ENCODE results near the gene CDH13. TPM values are rescaled to one million over a fixed set of nuclear protein-coding genes. Genes with fewer than 3 reads are reported as not detected.

The CDH13 gene
- total RNA-seq, 4 donors from 2014 or later = 12.5 to 35.9 (median 22.1) TPM

GRCh38 chr16:83774066-83774465 is 1147.3 kb downstream of the CDH13 start:
- ATAC-seq (ENCODE audit: low FRiP score) (no peak), DNase-seq (ENCODE audit: low spot score) (no peak)
- TF ChIP-seq, protein P1, sequence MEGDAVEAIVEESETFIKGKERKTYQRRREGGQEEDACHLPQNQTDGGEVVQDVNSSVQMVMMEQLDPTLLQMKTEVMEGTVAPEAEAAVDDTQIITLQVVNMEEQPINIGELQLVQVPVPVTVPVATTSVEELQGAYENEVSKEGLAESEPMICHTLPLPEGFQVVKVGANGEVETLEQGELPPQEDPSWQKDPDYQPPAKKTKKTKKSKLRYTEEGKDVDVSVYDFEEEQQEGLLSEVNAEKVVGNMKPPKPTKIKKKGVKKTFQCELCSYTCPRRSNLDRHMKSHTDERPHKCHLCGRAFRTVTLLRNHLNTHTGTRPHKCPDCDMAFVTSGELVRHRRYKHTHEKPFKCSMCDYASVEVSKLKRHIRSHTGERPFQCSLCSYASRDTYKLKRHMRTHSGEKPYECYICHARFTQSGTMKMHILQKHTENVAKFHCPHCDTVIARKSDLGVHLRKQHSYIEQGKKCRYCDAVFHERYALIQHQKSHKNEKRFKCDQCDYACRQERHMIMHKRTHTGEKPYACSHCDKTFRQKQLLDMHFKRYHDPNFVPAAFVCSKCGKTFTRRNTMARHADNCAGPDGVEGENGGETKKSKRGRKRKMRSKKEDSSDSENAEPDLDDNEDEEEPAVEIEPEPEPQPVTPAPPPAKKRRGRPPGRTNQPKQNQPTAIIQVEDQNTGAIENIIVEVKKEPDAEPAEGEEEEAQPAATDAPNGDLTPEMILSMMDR (IDR thresholded peaks at IDR 0.05) = no peak

GRCh38 chr16:83776944-83777343 is 1150.2 kb downstream of the CDH13 start:
- ATAC-seq (ENCODE audit: low FRiP score) (no peak), DNase-seq (ENCODE audit: low spot score) (no peak)
- TF ChIP-seq, protein P1 (IDR thresholded peaks at IDR 0.05) = no peak

- DNase-seq (ENCODE audit: low spot score) = no peak
- TF ChIP-seq, protein P1 (IDR thresholded peaks at IDR 0.05) = no peak
- no peak for ATAC-seq (ENCODE audit: low FRiP score)
Observed at GRCh38 chr16:83779886-83780285, 1153.1 kb downstream of the CDH13 start.

GRCh38 chr16:83785455-83785854 is 1158.7 kb downstream of the CDH13 start:
- TF ChIP-seq, protein P1 (IDR thresholded peaks at IDR 0.05) = no peak
- no peak for ATAC-seq (ENCODE audit: low FRiP score)
- DNase-seq (ENCODE audit: low spot score) = no peak

DNA sequence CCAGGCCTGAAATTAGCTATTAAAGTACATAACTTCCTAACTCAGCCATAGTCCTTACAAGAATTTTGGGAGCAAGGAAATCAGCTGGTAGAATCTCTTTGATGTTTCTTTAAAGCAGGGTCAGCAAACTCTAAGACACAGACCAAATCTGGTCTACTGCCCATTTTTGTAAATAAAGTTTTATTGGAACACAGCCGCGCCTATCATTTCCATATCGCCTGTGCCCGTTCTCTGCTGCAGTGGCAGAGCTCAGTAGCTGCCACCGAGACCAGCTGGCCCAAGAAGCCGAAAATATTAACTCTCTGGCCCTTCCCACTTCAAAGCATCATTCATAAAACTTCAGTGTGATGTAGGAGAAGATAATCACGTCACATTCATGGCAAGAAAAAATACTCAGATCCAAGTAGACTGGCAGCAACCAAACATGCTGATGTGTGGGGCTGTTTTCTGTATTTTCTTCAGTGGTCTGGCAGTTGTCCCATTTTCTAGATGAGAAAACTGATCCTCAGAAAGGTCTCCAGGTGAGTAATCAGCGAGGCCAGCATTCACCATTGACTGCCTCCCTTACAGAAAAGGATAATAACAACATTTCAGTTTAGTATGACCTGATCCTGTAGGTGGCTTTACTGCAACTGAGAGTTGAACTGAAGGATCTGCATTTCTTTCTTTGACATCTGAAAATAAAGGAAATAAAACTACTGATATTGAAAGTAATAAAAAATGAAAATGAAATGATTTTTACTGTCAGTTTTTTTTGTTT is 1163.1 kb downstream of the CDH13 start:
- ATAC-seq (ENCODE audit: low FRiP score) = no peak
- DNase-seq (ENCODE audit: low spot score) = no peak

DNA sequence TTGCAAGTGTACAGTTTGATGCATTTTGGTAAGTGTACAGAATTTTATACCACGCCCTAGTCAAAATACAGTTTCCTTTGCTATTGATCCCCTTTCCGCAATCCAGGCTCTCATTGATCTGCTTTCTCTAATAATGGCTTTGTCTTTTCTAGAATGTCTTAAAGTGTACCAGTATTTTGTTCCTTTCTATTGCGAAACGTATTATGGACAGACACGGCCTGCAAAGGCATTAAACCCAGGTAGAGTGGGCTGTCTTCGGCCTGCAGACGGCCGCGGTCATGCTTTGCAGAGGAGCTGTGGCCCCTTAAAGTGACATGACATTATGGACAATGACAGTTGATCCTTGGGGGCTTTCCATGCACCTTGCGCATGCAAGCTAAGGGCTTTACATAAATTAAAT is 1165.1 kb downstream of the CDH13 start:
- TF ChIP-seq, protein P1 (IDR thresholded peaks at IDR 0.05) = no peak
- DNase-seq (ENCODE audit: low spot score) (no peak), ATAC-seq (ENCODE audit: low FRiP score) (no peak)

More for the DNA sequence above, 1163.1 kb downstream of the CDH13 start:
- TF ChIP-seq, protein P1 (IDR thresholded peaks at IDR 0.05) = no peak

- DNase-seq (ENCODE audit: low spot score) (no peak), ATAC-seq (ENCODE audit: low FRiP score) (no peak)
- TF ChIP-seq, protein P1 (IDR thresholded peaks at IDR 0.05) = no peak
Observed at GRCh38 chr16:83792391-83792790, 1165.6 kb downstream of the CDH13 start.
